ENCODE data around the gene IL1RAPL1.

Gene IL1RAPL1

DNA sequence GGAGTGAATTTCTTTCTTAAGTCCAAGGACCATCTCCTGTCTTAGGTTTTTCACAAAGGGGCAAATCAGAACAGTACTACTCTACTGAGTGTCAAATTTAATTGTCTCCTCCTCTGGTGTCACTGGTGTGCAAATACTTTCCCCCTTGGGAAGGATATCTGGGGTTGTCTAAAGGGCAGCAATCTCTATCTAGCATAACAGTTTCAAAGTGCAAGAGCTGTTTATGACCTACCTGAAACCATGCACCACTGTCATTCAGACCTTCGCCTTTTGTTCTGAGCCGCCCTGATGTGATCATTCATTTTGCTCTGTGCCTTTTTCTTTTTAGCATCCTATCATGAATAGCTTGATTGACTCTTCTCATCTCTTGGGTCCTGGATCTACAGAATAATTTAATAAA lies 39.3 kb downstream of the IL1RAPL1 start:
- no peak for DNase-seq

DNA sequence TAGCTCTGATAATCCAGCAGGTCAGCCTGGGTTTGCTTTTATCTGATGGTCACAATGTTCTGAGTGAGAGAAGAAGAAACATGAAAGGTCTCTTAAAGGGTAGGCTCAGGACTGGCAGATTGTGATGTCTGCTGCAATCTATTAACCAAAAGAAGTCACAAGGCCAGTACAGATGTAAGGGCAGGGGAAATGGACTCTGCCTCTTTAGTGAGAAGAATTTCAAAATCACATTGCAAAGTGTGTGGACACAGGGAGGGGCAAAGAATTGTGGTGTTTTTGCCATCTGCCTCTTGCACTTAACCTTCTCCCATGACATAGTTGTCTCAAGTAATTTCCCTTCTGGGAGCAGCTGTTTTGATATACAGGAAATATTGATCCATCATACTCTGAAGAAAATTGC lies 40.9 kb downstream of the IL1RAPL1 start:
- DNase-seq, result no peak

DNA sequence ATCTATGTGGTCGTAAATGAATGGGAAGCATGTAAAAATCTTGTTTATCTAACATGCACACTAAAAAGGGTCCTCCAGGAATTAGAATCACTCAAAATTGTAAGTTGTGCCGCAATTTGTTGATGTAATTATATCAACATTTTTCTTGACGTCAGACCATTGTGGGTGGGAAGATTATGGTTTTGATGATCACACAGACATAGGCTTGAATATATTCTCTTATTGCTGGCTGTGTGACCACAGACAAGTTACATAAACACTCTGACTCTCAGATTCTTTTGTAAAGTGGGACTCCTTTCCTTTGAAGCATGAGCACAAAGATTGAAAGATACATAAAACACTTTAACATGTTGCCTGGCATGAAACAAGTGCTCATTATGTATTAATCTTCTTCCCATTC lies 51.5 kb downstream of the IL1RAPL1 start:
- DNase-seq, result no peak

DNA sequence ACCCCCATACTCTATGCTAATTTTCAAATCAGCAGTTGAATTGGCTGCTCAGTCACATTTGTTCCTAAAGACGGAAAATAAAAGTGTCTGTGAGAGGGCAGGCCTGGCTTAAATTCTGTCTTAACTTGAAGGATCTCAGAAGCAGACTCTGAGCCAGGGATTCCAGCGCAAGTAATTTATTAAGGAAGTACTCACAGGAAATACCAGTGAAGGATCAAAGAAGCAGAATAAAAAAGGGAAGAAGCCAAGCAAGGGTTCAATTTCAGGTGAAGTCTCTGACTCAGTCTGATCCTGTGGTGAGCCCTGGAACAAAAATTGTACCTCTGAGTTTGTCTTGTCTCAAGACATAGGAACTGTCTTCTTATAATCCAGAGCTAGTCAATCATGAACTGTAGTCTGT lies 52.2 kb downstream of the IL1RAPL1 start:
- no peak for DNase-seq

DNA sequence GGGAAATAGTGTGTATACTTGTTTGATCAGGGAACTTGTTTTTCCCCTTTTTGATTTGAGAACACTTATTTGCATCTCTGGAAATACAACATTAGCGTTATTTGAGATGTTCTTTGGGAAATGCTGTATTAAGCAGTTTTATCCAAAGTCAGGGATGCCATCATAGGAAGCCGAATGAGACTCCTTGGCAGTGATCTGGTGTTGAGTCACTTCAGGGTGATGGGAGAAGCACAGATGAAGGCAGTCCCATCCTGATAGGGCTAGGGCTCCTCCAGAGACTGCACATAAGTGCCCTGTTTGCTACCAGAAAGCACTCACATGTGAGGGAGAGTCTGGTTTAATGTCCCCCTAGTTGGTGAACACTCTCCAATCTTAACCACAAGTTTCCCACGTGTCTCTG lies 62.3 kb downstream of the IL1RAPL1 start:
- DNase-seq, result no peak

DNA sequence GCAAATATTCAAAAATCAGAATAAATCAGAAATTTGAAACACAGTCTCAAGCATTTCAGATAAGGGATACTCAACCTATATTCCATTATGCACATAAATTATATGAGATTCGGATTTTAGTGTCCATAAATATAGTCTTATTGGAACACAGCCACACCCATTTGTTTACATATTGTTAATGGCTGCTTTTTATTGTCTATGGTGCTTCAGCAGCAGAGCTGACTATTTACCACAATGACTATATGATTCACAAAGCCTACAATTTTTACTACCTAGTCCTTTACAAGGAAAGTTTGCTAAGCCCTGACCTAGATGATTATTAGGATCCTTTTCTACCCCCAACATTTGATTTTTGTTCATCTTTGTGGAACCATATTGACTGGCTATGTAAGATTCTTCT lies 63.9 kb downstream of the IL1RAPL1 start:
- no peak for DNase-seq

DNA sequence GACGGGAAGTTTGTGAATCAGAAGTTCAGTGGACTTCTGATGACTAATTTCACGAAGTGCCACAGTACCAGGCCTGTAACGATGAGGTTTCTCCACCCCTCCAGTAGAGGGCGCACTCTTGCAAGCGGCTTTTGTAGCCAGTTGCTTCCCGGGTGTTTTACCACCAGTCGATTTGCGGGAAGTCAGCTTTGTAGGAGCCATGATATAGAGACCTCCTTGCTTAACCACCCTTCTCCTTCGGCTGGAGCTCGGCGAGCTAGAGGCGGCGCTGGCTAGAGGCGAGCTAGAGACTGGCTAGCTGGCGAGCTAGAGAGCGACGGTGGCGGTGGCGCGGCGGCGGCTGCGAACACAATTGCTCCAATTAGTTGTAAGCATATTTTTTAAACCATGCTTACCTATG lies 72.0 kb downstream of the IL1RAPL1 start:
- DNase-seq, result no peak

DNA sequence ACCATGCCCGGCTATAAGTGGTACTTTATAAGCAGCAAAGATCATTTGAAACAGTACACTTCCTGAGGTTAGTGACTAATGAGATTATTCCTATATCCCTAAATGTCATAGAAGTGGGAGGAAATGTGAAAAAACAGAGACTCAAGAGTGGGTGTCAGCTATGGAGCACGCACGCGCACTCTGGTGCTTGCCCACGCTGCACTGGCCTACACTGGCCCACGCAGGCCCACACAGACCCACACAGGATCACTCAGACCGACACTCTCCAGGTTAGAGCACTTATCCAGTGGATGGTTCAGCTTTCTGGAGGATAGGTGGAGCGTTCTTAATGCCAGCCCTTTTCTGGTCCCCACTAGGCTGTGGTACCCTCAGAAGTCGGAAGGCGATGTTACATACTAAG lies 78.5 kb downstream of the IL1RAPL1 start:
- no peak for DNase-seq

DNA sequence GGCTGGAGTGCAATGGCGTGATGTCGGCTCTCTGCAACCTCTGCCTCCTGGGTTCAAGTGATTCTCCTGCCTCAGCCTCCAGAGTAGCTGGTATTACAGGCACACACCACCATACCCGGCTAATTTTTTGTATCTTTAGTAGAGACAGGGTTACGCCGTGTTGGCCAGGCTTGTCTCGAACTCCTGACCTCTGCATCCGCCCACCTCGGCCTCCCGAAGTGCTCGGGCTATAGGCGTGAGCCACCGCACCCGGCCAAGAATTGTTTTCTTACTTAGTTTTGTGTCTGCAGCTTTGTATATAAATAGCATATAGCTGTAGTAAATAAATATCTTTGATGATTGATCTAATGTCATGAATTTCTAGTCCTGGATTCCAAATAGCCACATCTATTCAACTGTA lies 81.1 kb downstream of the IL1RAPL1 start:
- no peak for DNase-seq

DNA sequence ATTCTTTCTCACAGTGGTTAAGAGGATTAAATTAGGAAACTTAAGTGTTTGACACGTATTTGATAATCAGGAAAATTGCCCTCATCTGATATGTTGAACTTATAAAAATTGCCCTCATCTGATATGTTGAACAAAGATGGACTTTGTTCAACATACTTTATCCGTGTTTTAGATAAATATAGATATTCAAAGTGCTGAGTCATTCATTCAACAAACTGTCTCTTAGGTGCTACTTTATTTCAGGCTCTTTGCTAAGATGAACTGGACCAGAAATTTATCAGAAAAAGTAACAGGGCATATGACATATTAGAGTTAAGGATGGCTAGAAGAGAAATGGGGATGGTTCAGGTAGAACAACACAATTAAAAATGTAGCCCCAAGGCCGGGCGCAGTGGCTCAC lies 81.7 kb downstream of the IL1RAPL1 start:
- no peak for DNase-seq

DNA sequence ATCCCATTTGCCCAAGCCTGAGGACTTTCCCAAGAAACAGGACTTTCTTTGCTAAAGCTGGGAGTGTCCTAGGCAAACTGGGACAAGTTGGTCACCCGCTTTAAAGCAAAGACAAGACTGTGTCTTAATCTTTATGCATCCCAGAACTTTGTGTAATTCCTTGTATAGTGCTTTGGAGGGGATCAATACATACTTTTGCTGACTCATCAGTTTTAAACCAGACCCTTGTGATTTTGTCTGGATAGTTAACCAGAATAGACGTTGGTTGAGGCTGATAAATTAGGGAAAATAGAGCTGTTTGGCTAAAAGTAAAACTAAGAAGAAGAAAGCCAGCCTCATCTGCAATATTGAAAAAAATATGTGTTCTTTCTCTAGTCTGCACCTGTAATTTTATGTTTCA lies 82.8 kb downstream of the IL1RAPL1 start:
- no peak for DNase-seq

DNA sequence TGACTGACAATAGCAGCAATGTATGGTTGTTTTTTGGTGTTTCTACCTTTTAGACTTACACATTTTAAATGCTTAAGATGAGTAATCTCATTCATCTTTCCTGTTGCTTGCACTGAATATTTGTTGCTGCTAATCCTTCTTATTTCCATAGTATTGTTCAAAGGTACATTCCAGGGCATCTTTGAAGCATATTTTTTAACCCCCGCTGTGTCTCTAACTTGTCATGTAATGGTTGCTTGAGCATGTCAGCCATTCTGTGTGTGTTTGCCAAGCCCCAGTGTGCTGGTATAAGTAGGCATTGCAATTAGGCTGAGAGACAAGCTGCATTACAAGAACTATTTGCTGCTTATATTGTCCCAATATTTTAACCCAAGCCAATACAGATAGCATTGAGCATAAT lies 87.9 kb downstream of the IL1RAPL1 start:
- no peak for DNase-seq

DNA sequence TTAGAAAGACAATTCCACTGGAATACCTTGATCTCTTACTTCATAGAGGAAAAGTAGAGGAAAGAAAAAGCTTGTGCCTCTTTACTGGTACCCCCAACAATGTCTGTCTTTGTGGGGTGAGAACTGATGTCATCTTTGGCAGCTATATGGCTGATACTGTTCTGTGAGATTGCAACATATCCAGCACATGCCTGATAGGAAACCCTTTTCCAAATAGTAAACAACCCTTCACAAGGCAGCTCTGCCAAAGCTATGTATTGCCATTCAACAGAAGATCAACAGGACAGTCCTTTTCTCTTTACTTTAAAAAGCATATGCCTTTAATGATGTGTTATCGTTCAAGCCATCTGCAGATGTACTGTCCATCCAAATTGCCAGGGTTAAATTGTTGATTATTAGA lies 105.9 kb downstream of the IL1RAPL1 start:
- DNase-seq, result peak in 8 of 58 donors; percentile 0 to 17 (median 1)

DNA sequence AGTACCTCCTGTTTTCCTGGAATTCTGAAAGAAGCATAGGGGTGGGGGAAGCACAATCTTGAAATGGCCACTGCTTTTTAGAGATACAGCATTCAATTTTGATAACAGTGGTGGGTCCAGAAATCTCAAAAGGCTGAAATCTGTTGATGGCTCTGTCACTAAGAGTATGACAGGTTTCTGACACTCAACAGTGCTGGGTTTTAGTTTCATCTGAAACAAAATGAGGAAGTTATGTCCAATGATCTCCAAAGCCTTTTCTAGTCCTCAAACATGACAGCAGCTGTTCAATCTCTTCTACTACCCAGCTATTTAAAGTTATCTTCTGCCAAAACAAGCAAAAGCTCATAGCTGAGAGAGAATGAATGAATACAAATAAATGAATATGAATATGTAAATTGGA lies 110.5 kb downstream of the IL1RAPL1 start:
- DNase-seq, result no peak

DNA sequence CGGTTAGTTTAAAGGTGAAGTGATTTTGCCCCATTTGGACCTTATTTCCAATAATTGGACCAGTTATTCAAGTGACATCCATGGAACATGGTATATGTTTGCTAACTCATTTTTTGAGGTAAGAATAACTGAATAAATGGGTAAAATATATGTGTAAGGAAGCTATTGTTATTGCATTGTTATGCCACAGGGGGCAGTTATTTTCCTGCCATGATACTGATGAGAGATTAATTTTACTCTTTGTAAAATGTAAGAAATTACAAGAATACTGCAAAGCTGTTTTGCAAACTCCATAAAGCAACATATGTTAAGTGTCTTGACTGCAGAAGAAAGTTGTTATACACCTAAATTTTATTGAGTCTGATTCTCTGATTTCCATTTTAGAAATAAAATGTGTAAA lies 114.0 kb downstream of the IL1RAPL1 start:
- no peak for DNase-seq

DNA sequence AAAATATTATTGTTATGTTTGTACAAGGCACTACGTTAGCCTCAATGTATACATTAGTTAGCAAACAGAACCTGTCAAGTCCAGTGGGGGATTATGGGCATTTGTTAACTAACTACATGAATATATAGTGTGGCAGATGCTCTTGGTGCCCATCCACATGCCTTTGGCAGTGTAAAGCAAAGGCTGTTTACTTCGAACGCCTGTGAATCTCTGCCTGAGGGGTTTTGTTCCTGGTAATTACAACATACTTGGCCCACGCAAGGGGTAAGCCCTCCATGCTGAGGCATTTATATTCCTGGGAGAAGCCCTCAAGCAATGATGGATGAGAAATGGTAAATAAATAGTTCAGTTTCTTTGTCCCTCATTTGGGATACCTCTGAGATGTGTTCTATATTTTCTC lies 119.7 kb downstream of the IL1RAPL1 start:
- no peak for DNase-seq

DNA sequence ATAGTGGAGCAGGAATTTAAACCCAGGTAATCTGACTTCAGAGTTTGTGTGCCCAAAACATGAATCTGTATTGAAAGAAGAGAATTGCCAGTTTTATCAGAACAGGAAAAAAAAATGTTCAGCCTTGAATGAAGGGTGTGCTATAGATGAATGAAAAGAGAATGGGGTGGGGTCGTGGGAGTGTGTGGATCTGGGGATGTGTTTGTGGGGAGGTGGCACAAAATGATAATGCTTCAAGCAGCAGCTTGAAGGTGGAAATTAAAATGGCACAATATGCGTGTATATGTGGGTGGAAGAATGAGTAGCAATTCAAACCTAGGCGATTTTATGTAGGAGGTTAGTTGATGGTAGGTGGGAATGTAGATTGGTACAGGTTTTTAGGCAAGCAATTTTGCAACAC lies 122.2 kb downstream of the IL1RAPL1 start:
- peak in 1 of 58 donors; percentile 0 for DNase-seq

DNA sequence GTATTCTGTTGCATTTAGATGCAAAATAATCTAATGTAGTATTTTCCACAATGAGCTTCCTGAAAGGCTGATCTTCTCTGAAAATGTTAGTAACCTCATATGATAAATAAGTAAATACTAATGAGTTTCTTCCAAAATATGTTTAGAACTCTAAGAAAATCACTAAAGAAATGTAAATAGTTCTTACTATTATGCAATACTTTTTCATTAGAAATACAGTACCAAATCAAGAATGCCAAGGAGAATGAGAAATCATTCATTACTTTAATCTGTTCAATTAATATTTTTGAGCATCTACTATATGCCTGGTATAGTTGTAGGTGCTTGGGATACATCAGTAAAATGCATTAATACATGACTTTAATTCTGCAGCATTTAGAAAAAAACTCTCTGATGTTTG lies 130.6 kb downstream of the IL1RAPL1 start:
- DNase-seq, result no peak

DNA sequence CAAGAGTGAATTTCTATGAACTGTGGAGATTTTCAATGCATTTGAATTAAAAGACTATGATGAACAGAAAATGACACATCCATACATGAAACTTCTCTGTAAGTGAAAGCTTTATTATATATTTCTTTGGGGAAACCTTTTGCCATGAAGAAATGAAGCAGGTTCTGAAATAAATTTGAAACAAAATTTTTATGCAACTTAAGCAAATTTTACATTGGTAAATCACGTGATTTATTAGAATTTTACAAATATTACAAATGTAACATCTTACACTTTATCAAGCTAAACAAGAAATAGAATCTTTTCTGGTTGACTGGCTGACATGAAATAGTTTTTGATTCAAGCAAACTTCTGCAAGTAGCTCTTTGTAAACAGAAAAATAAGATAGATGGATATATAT lies 131.2 kb downstream of the IL1RAPL1 start:
- no peak for DNase-seq

DNA sequence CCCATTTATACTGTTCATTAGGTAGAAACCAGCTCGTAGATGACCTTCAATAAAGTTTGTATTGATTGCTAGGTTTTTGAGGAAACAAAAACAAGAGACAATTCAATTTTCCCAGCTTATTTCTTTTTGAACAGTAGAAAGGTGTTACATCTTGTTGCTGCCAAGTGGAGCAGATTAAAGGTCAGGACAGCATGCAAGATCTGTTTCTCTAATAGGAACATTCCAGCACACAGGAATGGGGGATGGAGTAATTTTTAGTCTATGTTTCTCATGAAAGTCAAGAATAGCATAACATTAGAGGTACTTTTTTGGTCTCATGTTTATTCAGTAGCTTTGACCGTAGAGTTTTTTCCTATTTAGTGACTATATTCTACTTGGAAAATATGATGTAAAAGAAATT lies 132.4 kb downstream of the IL1RAPL1 start:
- no peak for DNase-seq

DNA sequence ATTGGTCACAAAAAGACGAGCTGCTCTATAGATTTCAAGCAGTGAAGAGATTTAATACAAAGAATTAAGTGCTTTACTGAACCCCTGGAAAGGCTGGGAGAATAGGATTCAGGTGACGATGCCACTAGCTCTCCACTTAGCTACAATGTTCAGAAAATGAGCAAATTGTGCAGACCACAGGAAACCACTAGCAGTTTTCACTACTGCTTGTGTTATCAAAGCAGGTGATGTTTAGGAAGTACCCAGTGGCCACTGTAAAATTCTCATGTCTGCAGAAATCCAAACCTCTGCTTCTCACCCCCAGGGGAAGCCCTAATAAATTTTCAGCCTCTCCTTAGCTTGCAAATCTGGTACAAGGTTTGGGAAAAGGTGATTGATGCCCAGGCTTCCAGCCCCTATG lies 165.1 kb downstream of the IL1RAPL1 start:
- DNase-seq, result no peak

DNA sequence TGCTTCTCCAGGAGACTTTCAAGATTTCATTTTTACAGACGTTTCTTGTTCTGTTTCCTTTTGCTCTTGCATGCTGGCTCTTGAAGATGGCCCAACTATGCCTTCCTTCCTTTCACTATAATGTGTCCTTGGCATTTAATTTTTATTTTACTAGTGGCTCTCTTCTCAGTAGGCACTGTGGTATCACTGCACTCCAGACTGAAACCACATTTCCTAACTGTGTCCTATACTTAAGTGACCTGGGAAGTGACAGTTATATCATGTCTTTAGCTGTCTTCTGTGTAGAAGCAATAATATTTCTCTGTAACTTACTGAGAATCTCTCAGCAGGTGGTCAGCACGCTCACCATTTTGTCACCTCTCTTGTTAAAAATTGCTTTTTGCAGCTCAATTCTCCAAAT lies 168.9 kb downstream of the IL1RAPL1 start:
- no peak for DNase-seq

DNA sequence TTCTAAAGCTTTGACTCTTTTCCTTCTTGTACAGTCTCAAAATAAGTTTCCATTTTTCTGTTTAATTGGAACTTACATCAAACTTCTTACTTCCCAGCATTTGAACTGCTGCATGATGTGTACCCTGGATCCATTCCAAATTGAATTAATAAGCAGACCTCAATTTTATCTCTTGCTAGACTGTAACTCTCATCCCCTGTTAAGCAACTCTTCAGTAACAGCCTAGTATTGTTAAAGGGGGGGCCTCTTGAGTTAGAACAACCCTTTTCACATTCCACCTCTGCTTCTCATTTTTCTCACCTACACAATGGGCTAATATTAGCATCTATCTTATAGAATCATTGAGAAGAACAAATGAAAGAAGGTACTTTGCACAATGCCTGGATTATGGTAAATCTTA lies 169.4 kb downstream of the IL1RAPL1 start:
- no peak for DNase-seq

DNA sequence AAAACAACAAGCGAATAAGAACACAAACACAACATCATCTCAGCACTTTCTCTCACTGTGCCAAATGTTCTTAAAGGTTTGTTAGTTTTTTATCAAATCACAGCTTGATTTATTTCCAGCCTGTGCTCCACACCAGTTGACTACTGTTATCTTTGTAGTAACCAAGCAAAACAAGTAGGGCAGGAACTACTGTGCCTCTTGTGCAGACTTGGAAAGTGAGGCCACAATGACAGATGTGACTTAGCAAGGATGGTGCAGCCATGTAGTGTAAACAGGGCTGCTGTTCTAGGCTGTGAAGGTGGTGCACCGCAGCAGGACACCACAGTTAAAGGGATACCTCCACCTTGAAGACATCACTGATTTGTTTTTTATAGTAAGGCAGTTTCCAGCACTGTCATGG lies 170.0 kb downstream of the IL1RAPL1 start:
- no peak for DNase-seq

DNA sequence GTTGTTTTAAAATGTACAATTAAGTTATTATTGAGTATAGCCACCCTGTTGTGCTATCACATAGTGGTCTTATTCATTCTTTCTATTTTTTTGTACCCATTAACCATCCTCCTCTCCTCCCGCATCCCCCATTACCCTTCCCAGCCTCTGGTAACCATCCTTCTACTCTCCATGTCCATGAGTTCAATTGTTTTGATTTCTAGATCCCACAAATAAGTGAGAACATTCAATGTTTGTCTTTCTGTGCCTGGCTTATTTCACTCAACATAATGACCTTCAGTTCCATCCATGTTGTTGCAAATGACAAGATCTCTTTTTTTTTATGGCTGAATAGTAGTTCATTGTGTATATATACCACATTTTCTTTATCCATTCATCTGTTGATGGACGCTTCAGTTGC lies 179.3 kb downstream of the IL1RAPL1 start:
- DNase-seq, result peak in 8 of 58 donors; percentile 0 to 48 (median 1)

All from anterior cingulate cortex (tissue), 58 donors.